IMR-90 (cell line): ENCODE data around the gene PLA2G2F. TPM values are rescaled to one million over a fixed set of nuclear protein-coding genes. Genes with fewer than 3 reads are reported as not detected.

Experiments
- ATAC-seq: fragments of 200-7000 bp; cut with Tn5 transposase; 2 replicates; pipeline ENCODE4 v1.9.1; 2020; ENCODE audit warnings: low read depth, mild to moderate bottlenecking, moderate library complexity
- BruUV-seq: library from RNA; stranded (reverse); fragments of 400-500 nt; replicated peaks from 2 replicates; lab custom pipeline; 2021; lab: Mats Ljungman, UMichigan
- CTCF ChIA-PET: fragments of 300-600 bp; formaldehyde crosslinking; extraction: SDS; loops from one replicate; lab custom pipeline; 2021; ENCODE audit warnings: antibody characterized with exemption; lab: Yijun Ruan, JAX
- POLR2A ChIA-PET: fragments of 300-600 bp; sonication (Branson Sonifier 250); formaldehyde crosslinking; loops from one replicate; lab custom pipeline; 2022; ENCODE audit warnings: antibody characterized with exemption; ENCODE audit not compliant: unreplicated experiment; lab: Charles Lee
- DNase-seq: peaks from one replicate; pipeline ENCODE4 v3.0.0; 2013
- H2AFZ ChIP-seq: replicated peaks from 2 replicates; pipeline ENCODE3; 2013; ENCODE audit warnings: low read length, mild to moderate bottlenecking; ENCODE audit not compliant: poor library complexity
- H2AK5ac ChIP-seq: 2 replicates; pipeline ENCODE4 v1.6.1; 2013; ENCODE audit warnings: low read depth, low read length, inconsistent platforms
- H2AK9ac ChIP-seq: replicated peaks from 2 replicates; pipeline ENCODE3; 2013; ENCODE audit warnings: mild to moderate bottlenecking, low read depth, low read length, moderate library complexity; ENCODE audit not compliant: poor library complexity
- H2BK120ac ChIP-seq: 2 replicates; pipeline ENCODE4 v1.6.1; 2013; ENCODE audit warnings: low read depth, low read length, inconsistent platforms
- H2BK15ac ChIP-seq: 3 replicates; pipeline ENCODE4 v1.6.1; 2013; ENCODE audit warnings: low read depth, low read length, inconsistent platforms
- H2BK20ac ChIP-seq: 2 replicates; pipeline ENCODE4 v1.6.1; 2013; ENCODE audit warnings: low read depth, mild to moderate bottlenecking, inconsistent platforms, low read length, moderate library complexity
- H2BK5ac ChIP-seq: 2 replicates; pipeline ENCODE4 v1.6.1; 2013; ENCODE audit warnings: mild to moderate bottlenecking, low read depth, low read length, inconsistent platforms; ENCODE audit not compliant: poor library complexity, severe bottlenecking
- H3K14ac ChIP-seq: replicated peaks from 2 replicates; pipeline ENCODE4 v1.6.1; 2013; ENCODE audit warnings: low read depth, low read length, inconsistent platforms
- H3K18ac ChIP-seq: 2 replicates; pipeline ENCODE4 v1.6.1; 2013; ENCODE audit warnings: low read depth, low read length, control low read depth
- H3K23ac ChIP-seq: 2 replicates; pipeline ENCODE4 v1.6.1; 2013; ENCODE audit warnings: low read depth, low read length, inconsistent platforms
- H3K27ac ChIP-seq: 2 replicates; pipeline ENCODE4 v1.5.1; 2013; ENCODE audit warnings: mild to moderate bottlenecking, control low read depth, low read length; ENCODE audit not compliant: insufficient read depth
- H3K27me3 ChIP-seq: 2 replicates; pipeline ENCODE4 v1.6.1; 2013; ENCODE audit warnings: low read length; ENCODE audit not compliant: control insufficient read depth, insufficient read depth
- H3K36me3 ChIP-seq: 2 replicates; pipeline ENCODE4 v1.6.1; 2013; ENCODE audit warnings: low read length, mixed read lengths; ENCODE audit not compliant: control insufficient read depth, insufficient read depth
- H3K4ac ChIP-seq: 2 replicates; pipeline ENCODE4 v1.6.1; 2013; ENCODE audit warnings: low read depth, low read length, inconsistent platforms
- H3K4me1 ChIP-seq: 2 replicates; pipeline ENCODE4 v1.6.1; 2013; ENCODE audit warnings: low read length, mixed read lengths; ENCODE audit not compliant: control insufficient read depth, insufficient read depth
- H3K4me2 ChIP-seq: 2 replicates; pipeline ENCODE4 v1.6.1; 2013; ENCODE audit warnings: low read depth, mild to moderate bottlenecking, control low read depth, low read length, moderate library complexity
- H3K4me3 ChIP-seq: 2 replicates; pipeline ENCODE4 v1.5.1; 2013; ENCODE audit warnings: low read depth, mild to moderate bottlenecking, control low read depth, low read length, moderate library complexity; ENCODE audit not compliant: insufficient read depth
- H3K56ac ChIP-seq: 2 replicates; pipeline ENCODE4 v1.6.1; 2013; ENCODE audit warnings: low read length, inconsistent platforms; ENCODE audit not compliant: insufficient read depth; ENCODE audit errors: extremely low read depth
- H3K79me1 ChIP-seq, 2 experiments: 2 replicates each; pipeline ENCODE4 v1.6.1; 2013; ENCODE audit warnings: low read length in 2 of 2, inconsistent platforms in 1 of 2, low read depth in 1 of 2
- H3K9ac ChIP-seq: 2 replicates; pipeline ENCODE4 v1.6.1; 2013; ENCODE audit warnings: low read depth, low read length, control low read depth
- H3K9me1 ChIP-seq: 2 replicates; pipeline ENCODE4 v1.6.1; 2013; ENCODE audit warnings: low read length, inconsistent platforms; ENCODE audit not compliant: insufficient read depth
- H3K9me3 ChIP-seq: 2 replicates; pipeline ENCODE4 v1.6.1; 2013; ENCODE audit warnings: low read length; ENCODE audit not compliant: control insufficient read depth, insufficient read depth
- H4K20me1 ChIP-seq: 2 replicates; pipeline ENCODE4 v1.6.1; 2013; ENCODE audit warnings: low read length, inconsistent platforms; ENCODE audit not compliant: insufficient read depth
- H4K5ac ChIP-seq: 2 replicates; pipeline ENCODE4 v1.6.1; 2013; ENCODE audit warnings: mild to moderate bottlenecking, low read depth, low read length, control low read depth
- H4K8ac ChIP-seq, 2 experiments: 2 replicates each; pipeline ENCODE4 v1.6.1; 2013; ENCODE audit warnings: low read depth in 2 of 2, low read length in 2 of 2, control low read depth in 1 of 2, inconsistent platforms in 1 of 2
- H4K91ac ChIP-seq: 2 replicates; pipeline ENCODE4 v1.6.1; 2013; ENCODE audit warnings: low read depth, low read length, inconsistent platforms; ENCODE audit not compliant: insufficient read depth
- CEBPB ChIP-seq: IDR thresholded peaks from 2 replicates; pipeline ENCODE4 v1.6.1; 2012; ENCODE audit warnings: low read depth, low read length, improper control_type of control experiment
- WGBS, 2 experiments: methylation state at CpG; one replicate each; pipeline versions ENCODE4 v1.1.5 to v1.1.7; 2013; ENCODE audit warnings: missing lambda C conversion rate in 2 of 2; ENCODE audit not compliant: insufficient read length in 1 of 2; ENCODE audit errors: extremely low coverage in 2 of 2; 5-methylcytosine and 5-hydroxymethylcytosine counted together
- dilution Hi-C: fragments of 300-500 bp; cut with HindIII; formaldehyde crosslinking; loops from one replicate; pipeline ENCODE4 v1.14.3; 2018; ENCODE audit warnings: low sequenced_read_pairs; ENCODE audit not compliant: unreplicated experiment
- in situ Hi-C: fragments of 300-500 bp; cut with MboI; formaldehyde crosslinking; loops from 3 replicates; pipeline ENCODE4 v1.14.3; 2019; ENCODE audit warnings: low sequenced_read_pairs, inconsistent platforms, mixed read lengths
- intact Hi-C: fragments of 100-400 bp; cut with micrococcal nuclease; formaldehyde crosslinking; loops from 2 replicates; pipeline ENCODE4 v1.10.0; 2022
- polyA plus RNA-seq, 3 experiments: library from polyadenylated mRNA; depleted of rRNA; stranded (reverse); fragments of >200 nt; gene quantifications; 2 replicates each; pipeline ENCODE4 v1.2.3, GENCODE V29; 2012; ENCODE audit warnings: low replicate concordance in 1 of 3
- total RNA-seq: library from RNA; depleted of rRNA; stranded (reverse); fragments of >200 nt; gene quantifications from 2 replicates; pipeline ENCODE4 v1.2.3, GENCODE V29; 2012
- TF ChIP-seq, protein P1 (sequence below): conservative IDR thresholded peaks from 2 replicates; pipeline ENCODE4 v1.5.1; 2012; ENCODE audit warnings: mild to moderate bottlenecking, low read depth, low read length, improper control_type of control experiment

PLA2G2F gene
- total and polyA plus RNA-seq, 2 of the 4 experiments (the other 2 are of a cell fraction) = not detected

DNA sequence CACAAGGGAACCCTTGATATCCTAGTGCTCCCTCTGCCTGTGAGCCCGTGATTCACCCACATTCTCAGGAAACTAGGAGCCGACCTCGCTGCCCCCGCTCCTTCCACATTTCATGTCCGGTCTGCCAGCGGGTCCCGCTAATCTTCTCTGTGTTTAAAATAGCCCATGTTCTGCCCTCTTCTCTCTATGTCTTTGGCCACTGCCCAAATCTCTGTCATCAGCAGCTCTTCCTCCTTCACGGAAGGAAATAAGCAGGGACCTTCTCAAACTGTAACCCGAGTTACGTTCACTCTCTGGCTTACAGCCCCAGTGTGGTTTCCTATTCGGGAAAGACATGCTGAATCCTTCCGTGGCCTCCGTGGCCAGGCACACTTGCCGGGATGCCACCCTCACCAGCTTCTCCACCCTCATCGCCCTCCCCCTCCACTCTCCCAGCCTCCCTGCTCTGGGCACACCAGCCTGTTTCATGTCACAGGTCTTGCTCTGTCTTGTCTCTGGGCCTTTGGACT, 25.6 kb downstream of the PLA2G2F start:
- no peak overlapping the region; the same call in 1 of the 2 replicates for H3K4me2 ChIP-seq
- no peak overlapping the region for H3K4ac ChIP-seq
- POLR2A ChIA-PET = no interaction called here
- no peak overlapping the region for H4K91ac ChIP-seq
- H3K23ac ChIP-seq = no peak overlapping the region
- H4K5ac ChIP-seq = no peak overlapping the region
- peaks cover 16% of the 10 kb centered on the region for H3K27me3 ChIP-seq
- no TSS peak for BruUV-seq
- H3K27ac ChIP-seq = no peak overlapping the region
- dilution Hi-C loops (no loop called here), intact Hi-C loops (no loop called here), in situ Hi-C loops (no loop called here)
- H2BK20ac ChIP-seq = no peak overlapping the region
- no peaks in the 10 kb centered on the region; the same call in 1 of the 2 replicates for H3K4me1 ChIP-seq
- H3K9me3 ChIP-seq = peaks cover 17% of the 10 kb centered on the region
- no peak overlapping the region for H3K4me3 ChIP-seq
- H3K9me1 ChIP-seq = no peaks in the 10 kb centered on the region
- H3K79me1 ChIP-seq = no peaks in the 10 kb centered on the region
- TF ChIP-seq CEBPB = no peak
- TF ChIP-seq, protein P1, sequence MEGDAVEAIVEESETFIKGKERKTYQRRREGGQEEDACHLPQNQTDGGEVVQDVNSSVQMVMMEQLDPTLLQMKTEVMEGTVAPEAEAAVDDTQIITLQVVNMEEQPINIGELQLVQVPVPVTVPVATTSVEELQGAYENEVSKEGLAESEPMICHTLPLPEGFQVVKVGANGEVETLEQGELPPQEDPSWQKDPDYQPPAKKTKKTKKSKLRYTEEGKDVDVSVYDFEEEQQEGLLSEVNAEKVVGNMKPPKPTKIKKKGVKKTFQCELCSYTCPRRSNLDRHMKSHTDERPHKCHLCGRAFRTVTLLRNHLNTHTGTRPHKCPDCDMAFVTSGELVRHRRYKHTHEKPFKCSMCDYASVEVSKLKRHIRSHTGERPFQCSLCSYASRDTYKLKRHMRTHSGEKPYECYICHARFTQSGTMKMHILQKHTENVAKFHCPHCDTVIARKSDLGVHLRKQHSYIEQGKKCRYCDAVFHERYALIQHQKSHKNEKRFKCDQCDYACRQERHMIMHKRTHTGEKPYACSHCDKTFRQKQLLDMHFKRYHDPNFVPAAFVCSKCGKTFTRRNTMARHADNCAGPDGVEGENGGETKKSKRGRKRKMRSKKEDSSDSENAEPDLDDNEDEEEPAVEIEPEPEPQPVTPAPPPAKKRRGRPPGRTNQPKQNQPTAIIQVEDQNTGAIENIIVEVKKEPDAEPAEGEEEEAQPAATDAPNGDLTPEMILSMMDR = 0 out of 2 replicates have a peak, but pooled peaks have one; percentile 4
- H4K20me1 ChIP-seq = no peaks in the 10 kb centered on the region
- no peak overlapping the region for H3K56ac ChIP-seq
- no peak overlapping the region for H2AFZ ChIP-seq
- H3K18ac ChIP-seq = no peak overlapping the region
- no peak overlapping the region for H2BK15ac ChIP-seq
- DNase-seq = peak; percentile 10
- H2BK5ac ChIP-seq = no peak overlapping the region
- H3K36me3 ChIP-seq = no peaks in the 10 kb centered on the region
- H3K14ac ChIP-seq = no peak overlapping the region
- peak; percentile 44; the same call in 1 of the 2 replicates for ATAC-seq
- H2AK9ac ChIP-seq = no peak overlapping the region
- CTCF ChIA-PET = interaction anchor here (0.6 to 1.1 kb wide), 2 partner anchors 199 to 247 kb away, joined by 4 to 6 read pairs; no protein-coding TSS in a partner anchor
- H4K8ac ChIP-seq = no peak overlapping the region
- WGBS, 2 experiments = 32% methylated on average over 8 of the region's 15 CpGs; no CpG with 5 or more reads in 1 of the 2 experiments
- no peak overlapping the region for H2BK120ac ChIP-seq
- no peak overlapping the region for H2AK5ac ChIP-seq
- H3K9ac ChIP-seq = no peak overlapping the region
